ENCODE results near the gene UBE2J2. TPM values are rescaled to one million over a fixed set of nuclear protein-coding genes. Genes with fewer than 3 reads are reported as not detected.

Gene UBE2J2
- total and polyA plus RNA-seq, 2 of the 13 experiments (the other 11 are each of a cell fraction or from before 2014, with no cell fraction given), result 25.4 to 29.4 TPM

DNA sequence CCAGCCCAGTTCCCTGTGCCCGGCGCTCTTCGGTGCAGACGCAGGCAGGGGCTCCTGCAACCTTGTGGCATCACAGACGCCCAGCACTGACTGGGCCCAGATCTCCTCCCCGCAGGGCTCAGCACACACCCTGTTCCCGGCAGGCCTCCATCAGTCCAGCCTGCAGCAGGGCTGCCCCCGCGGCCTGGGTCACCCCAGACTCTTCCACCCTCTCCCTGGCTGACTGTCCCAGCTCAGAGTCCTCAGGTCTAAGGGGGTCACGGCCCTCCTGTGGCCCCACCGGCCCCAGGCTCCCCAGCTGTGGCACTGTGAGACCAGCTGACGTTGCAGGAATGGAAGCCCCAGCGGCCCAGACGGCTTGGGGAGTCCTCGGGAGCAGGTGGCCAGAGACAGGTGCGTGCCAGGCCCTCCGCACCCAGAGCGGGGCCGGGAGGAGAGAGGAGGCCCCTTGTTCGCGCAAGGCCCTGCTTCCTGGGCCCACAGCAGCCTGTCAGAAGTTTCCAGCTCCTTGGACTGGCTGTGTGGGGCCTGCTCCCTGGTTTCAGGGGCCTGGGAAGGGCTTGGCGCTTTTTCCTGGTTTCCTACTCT is 37.4 kb downstream of the UBE2J2 start (continued):
- TF ChIP-seq, protein P1, sequence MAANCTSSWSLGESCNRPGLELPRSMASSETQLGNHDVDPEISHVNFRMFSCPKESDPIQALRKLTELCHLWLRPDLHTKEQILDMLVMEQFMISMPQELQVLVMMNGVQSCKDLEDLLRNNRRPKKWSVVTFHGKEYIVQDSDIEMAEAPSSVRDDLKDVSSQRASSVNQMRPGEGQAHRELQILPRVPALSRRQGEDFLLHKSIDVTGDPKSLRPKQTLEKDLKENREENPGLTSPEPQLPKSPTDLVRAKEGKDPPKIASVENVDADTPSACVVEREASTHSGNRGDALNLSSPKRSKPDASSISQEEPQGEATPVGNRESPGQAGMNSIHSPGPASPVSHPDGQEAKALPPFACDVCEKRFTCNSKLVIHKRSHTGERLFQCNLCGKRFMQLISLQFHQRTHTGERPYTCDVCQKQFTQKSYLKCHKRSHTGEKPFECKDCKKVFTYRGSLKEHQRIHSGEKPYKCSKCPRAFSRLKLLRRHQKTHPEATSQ (CRISPR knock-in tag; IDR thresholded peaks at IDR 0.05; ENCODE audit: borderline replicate concordance), result no peak
- TF ChIP-seq NRL (CRISPR knock-in tag; IDR thresholded peaks at IDR 0.05; ENCODE audit: borderline replicate concordance), result no peak
- TF ChIP-seq SRF (IDR thresholded peaks at IDR 0.05; ENCODE audit: low read depth, low read length), result no peak

DNA sequence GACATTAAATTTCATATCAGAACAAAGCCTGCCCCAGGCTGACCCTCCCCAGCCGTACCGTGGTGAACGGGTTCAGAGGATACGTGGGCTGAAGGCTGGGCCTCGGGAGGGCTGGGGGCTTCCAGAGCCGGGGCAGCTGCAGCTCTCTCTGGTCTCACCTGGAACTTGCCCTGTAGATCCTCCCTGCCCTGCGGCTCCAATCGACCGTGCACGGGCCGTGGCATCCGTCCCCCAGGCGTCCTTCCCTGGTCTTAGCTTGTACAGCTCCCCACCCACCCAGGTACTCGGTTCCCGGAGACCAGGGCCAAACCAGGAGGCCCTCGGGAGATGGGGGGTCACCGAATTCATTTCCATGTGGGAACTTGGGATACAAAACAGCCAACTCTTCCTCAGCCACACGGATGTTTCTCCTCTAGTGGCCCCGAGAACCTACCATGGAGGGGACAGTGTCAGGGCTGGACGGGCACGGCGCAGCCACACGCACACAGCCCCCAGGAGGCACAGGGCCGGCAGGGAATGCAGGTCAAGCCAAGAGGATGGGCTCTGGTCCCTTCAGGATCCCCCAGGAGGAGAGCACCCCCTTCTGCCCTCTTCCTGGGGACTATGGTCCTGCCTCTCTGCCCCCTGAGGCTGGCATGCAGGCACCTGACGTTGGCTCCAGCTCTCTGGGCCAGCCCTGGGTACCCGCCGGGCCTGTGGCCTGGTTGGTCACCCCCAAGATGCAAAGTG is 38.5 kb downstream of the UBE2J2 start:
- Histone ChIP-seq H3K27me3 (ENCODE audit: control insufficient read depth in 1 of 2, insufficient read depth in 2 of 2, low read length in 2 of 2) (no peaks in the 10 kb centered on the region; a peak in 2 of 5 replicates), H3K27ac (ENCODE audit: extremely low read length, insufficient read depth, low read length) (no peak overlapping the region), H3K4me1 (ENCODE audit: insufficient read depth, low read length) (peaks cover 84% of the 10 kb centered on the region), H3K9me3 (ENCODE audit: low read length) (no peaks in the 10 kb centered on the region), H3K4me2 (ENCODE audit: low read depth, low read length) (no peak overlapping the region), H3K36me3 (replicated peaks in 1 of 2; ENCODE audit: control insufficient read depth in 1 of 2, insufficient read depth in 2 of 2, low read length in 2 of 2) (no peaks in the 10 kb centered on the region), H4K20me1 (ENCODE audit: insufficient read depth, low read length) (no peaks in the 10 kb centered on the region), H3K9ac (ENCODE audit: insufficient read depth, low read depth, low read length) (no peak overlapping the region), H3K79me2 (ENCODE audit: insufficient read depth, low read length) (peaks cover 17% of the 10 kb centered on the region), H3K4me3 (replicated peaks in 1 of 3; ENCODE audit: insufficient read depth in 1 of 3, low read depth in 2 of 3, low read length in 3 of 3) (no peak overlapping the region), H2AFZ (ENCODE audit: low read length) (no peak overlapping the region)
- FAIRE-seq, result no peak
- 84% methylated on average over 13 of the region's 27 CpGs for WGBS (ENCODE audit: low lambda C conversion rate)
- intact Hi-C loops (cut with micrococcal nuclease; ENCODE audit: unreplicated experiment) (loop anchor here (10.0 kb wide), 2 partner anchors 60 to 230 kb away; partner anchors contain the start of genes HES4 and TTLL10), in situ Hi-C loops (cut with HindIII; ENCODE audit: extremely low pct_ligation_motif_present, low pct_unique_long_range_greater_than_20kb) (no loop called here)
- ChIA-PET POLR2A (interaction anchor here (2.2 kb wide), 1 partner anchor 110 kb away, joined by 8 read pairs; no protein-coding TSS in a partner anchor), CTCF (ENCODE audit: low intra/inter-chr PET ratio, low total read pairs) (no interaction called here)
- no peak for DNase-seq (ENCODE audit: low spot score)
- ATAC-seq, result no peak
- no TSS peak for BruUV-seq (replicated peaks)
- TF ChIP-seq ZNF775 (CRISPR knock-in tag; IDR thresholded peaks at IDR 0.05; ENCODE audit: borderline replicate concordance) (no peak), THAP7 (CRISPR knock-in tag; IDR thresholded peaks at IDR 0.05) (no peak), AGO1 (IDR thresholded peaks at IDR 0.05; ENCODE audit: low read depth, low read length, poor library complexity, severe bottlenecking) (peak; percentile 37), DPF2 (CRISPR knock-in tag; IDR thresholded peaks at IDR 0.05; ENCODE audit: borderline replicate concordance, low read depth) (no peak), CHD4 (IDR thresholded peaks at IDR 0.05; ENCODE audit: borderline replicate concordance, low read length) (no peak), AGO2 (optimal IDR thresholded peaks at IDR 0.05; ENCODE audit: low read depth, low read length) (peak; percentile 64), NFKB2 (CRISPR knock-in tag; IDR thresholded peaks at IDR 0.05; ENCODE audit: borderline replicate concordance) (no peak), FLYWCH1 (CRISPR knock-in tag; IDR thresholded peaks at IDR 0.05) (peak; percentile 62; the same call in 1 of the 2 replicates), ZFX (CRISPR knock-in tag; IDR thresholded peaks at IDR 0.05; ENCODE audit: low read depth) (0 out of 2 replicates have a peak, but pooled peaks have one; percentile 11), KLF9 (CRISPR knock-in tag; IDR thresholded peaks at IDR 0.05; ENCODE audit: low read depth) (no peak), ZNF580 (CRISPR knock-in tag; IDR thresholded peaks at IDR 0.05; ENCODE audit: borderline replicate concordance, low read depth) (no peak), ZC3H13 (CRISPR knock-in tag; IDR thresholded peaks at IDR 0.05) (peak; percentile 15; the same call in 1 of the 2 replicates), ZNF33B (CRISPR knock-in tag; IDR thresholded peaks at IDR 0.05) (no peak), HOXA3 (CRISPR knock-in tag; IDR thresholded peaks at IDR 0.05) (peak; percentile 27; the same call in 1 of the 2 replicates), ZBTB1 (CRISPR knock-in tag; IDR thresholded peaks at IDR 0.05; ENCODE audit: borderline replicate concordance) (no peak), SATB2 (CRISPR knock-in tag; IDR thresholded peaks at IDR 0.05) (no peak), POLR2G (IDR thresholded peaks at IDR 0.05; ENCODE audit: low read depth, low read length) (0 out of 2 replicates have a peak, but pooled peaks have one; percentile 11), AKAP8 (CRISPR knock-in tag; IDR thresholded peaks at IDR 0.05) (peak; percentile 97)

Measured in HepG2 (cell line).